Measurements from ENCODE around the gene DACT3. TPM values are rescaled to one million over a fixed set of nuclear protein-coding genes. Genes with fewer than 3 reads are reported as not detected.
A peak's percentile ranks its signal among the peaks of the same experiment; 100 is the strongest.

Gene DACT3
- total RNA-seq, 4 donors from 2014 or later, result 1.7 to 3.2 (median 2.7) TPM

DNA sequence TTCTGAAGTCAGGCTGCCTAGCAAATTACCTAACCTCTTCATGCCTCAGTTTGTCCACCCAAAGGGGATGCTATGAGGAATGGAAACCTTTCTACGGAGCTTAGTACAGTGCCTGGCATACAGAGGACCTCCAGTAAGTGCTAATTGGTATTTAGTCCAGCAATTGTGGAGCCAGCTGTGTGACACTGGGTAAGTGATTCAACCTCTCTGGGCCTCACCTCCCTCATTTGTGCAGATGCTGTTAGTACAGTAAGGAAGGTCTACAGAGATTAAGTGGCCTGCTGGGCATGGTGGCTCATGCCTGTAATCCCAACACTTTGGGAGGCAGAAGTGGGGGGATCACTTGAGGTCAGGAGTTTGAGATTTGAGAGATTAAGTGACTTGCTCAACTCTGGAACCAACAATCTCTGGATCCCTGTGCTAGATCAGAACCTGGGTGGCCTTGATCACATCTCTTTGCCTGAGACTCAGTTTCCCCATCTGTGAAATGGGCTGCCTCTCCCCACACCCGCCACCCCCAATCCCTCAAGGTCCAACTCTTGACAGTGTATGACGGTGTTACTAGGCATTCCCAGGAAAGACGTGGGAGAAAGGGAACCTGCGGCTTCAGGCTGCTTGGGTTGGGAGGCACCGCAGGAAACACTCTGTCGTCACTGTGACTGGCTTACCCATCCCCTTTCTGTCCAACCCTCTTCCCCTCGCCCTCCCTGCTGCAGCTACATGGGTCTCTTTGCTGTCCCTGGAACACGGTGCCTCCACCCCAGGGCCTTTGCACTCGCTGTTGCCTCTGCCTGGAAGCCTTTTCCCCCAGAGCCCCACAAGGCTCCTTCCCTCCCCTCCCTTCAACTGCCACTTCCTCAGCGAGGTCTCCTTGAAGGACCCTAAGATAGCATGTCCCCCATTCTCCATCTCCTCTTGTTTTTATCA is 37.7 kb upstream of the DACT3 start:
- no peaks in the 10 kb centered on the region for H3K9me3 ChIP-seq
- H3K27ac ChIP-seq, result no peak overlapping the region
- WGBS, 2 donors, result 95 to 97% methylated on average over 11 of the region's 11 CpGs
- DNase-seq, result no peak
- no peak for TF ChIP-seq POLR2A (IDR thresholded peaks at IDR 0.05)
- intact Hi-C loops (cut with DNase I), result no loop called here
- H3K4me1 ChIP-seq, result peaks cover 4 to 5% of the 10 kb centered on the region in 2 donors
- peaks cover 90 to 92% of the 10 kb centered on the region in 2 donors for H3K36me3 ChIP-seq
- H3K27me3 ChIP-seq, result no peaks in the 10 kb centered on the region
- H3K4me3 ChIP-seq (replicated peaks in 1 of 3), result no peak overlapping the region

DNA sequence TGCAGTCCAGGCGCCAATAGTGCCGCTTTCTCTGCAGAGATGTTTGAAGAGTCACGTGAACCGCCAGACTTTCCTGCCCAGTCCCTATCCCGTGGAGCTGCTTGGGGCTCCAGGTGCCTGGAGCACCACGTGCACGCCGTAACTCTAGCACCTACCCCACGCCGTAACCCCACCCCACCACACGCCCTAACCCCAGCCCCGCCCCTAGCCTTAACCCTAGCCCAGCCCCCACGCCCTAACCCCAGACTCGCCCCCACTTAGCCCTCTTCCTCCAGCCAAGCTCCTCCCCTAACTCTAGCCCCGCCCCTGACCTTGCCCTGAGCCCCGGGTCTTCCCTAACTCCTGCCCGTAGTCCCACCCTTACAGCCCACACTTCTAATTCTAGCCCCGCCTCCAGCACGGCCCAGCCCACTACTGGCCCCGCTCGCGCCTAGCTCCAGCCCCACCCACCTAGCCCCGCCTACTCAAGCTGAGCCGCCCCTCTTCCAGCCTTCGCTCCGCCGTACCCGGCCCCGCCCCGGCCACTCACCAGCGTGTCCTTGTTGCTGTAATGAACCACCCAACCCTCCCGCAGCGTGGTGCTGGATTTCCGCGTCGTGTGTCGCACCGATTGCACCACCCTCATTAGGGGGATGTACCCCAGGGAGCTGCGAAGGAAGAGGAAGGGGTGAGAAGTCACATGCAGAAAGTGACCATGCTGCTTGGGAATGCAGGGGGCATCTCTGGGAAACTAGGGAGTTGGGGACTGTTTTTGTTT is 36.4 kb upstream of the DACT3 start:
- intact Hi-C loops (cut with DNase I), result no loop called here
- peak; percentile 81 to 88 for DNase-seq
- Histone ChIP-seq H3K27ac (no peak overlapping the region), H3K36me3 (peaks cover 90 to 93% of the 10 kb centered on the region in 2 donors), H3K4me1 (peaks cover 4 to 5% of the 10 kb centered on the region in 2 donors), H3K9me3 (no peaks in the 10 kb centered on the region), H3K27me3 (no peaks in the 10 kb centered on the region), H3K4me3 (replicated peaks in 1 of 3) (no peak overlapping the region)
- no peak for TF ChIP-seq POLR2A (IDR thresholded peaks at IDR 0.05)
- TF ChIP-seq, protein P1, sequence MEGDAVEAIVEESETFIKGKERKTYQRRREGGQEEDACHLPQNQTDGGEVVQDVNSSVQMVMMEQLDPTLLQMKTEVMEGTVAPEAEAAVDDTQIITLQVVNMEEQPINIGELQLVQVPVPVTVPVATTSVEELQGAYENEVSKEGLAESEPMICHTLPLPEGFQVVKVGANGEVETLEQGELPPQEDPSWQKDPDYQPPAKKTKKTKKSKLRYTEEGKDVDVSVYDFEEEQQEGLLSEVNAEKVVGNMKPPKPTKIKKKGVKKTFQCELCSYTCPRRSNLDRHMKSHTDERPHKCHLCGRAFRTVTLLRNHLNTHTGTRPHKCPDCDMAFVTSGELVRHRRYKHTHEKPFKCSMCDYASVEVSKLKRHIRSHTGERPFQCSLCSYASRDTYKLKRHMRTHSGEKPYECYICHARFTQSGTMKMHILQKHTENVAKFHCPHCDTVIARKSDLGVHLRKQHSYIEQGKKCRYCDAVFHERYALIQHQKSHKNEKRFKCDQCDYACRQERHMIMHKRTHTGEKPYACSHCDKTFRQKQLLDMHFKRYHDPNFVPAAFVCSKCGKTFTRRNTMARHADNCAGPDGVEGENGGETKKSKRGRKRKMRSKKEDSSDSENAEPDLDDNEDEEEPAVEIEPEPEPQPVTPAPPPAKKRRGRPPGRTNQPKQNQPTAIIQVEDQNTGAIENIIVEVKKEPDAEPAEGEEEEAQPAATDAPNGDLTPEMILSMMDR (IDR thresholded peaks at IDR 0.05), result no peak
- WGBS, 2 donors, result 33 to 54% methylated on average over 39 of the region's 39 CpGs

DNA sequence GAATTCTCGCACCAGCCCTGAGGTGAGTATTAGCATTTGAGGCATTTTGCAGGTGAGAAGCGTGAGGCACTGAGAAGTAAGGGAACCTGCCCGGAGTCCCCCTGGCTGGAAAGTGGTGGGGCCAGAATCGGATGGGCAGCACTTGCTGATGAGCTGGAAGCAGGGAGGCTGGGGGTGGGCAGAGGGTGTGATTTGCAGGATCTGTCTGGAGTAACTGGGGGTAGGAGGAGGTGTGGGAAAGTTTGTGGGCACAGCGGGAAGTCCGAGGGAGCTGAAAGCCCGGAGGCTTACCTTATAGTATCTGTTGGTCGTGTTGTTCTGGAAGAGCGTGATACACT is 35.9 kb upstream of the DACT3 start:
- TF ChIP-seq, protein P1 (IDR thresholded peaks at IDR 0.05), result no peak
- TF ChIP-seq POLR2A (IDR thresholded peaks at IDR 0.05), result no peak
- H3K9me3 ChIP-seq, result no peaks in the 10 kb centered on the region
- H3K27me3 ChIP-seq, result no peaks in the 10 kb centered on the region
- intact Hi-C loops (cut with DNase I), result no loop called here
- no peak overlapping the region for H3K4me3 ChIP-seq (replicated peaks in 1 of 3)
- H3K27ac ChIP-seq, result no peak overlapping the region
- 86 to 88% methylated on average over 9 of the region's 9 CpGs for WGBS, 2 donors
- peaks cover 4 to 5% of the 10 kb centered on the region in 2 donors for H3K4me1 ChIP-seq
- H3K36me3 ChIP-seq, result peaks cover 92 to 94% of the 10 kb centered on the region in 2 donors
- no peak for DNase-seq

DNA sequence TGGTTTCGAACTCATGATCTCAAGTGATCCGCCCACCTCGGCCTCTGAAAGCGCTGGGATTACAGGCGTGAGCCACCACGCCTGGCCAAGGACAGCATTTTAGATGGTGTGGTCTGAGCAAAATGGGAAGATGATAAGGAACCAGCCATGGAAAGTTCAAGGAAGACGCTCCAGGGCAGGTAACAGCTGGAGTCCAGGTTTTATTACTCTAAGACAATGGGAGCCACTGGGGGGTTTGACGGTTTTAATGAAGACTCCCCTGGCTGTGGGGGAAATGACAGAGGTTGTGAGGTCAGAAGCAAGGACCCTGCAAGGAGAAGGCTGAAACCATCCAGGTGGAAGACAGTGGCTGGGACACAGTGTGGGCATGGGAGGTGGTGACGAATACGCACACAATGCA is 35.1 kb upstream of the DACT3 start:
- TF ChIP-seq POLR2A (IDR thresholded peaks at IDR 0.05), result no peak
- TF ChIP-seq, protein P1 (IDR thresholded peaks at IDR 0.05), result no peak
- intact Hi-C loops (cut with DNase I), result no loop called here
- Histone ChIP-seq H3K9me3 (no peaks in the 10 kb centered on the region), H3K4me3 (replicated peaks in 1 of 3) (no peak overlapping the region), H3K27me3 (no peaks in the 10 kb centered on the region), H3K4me1 (peaks cover 4 to 5% of the 10 kb centered on the region in 2 donors), H3K27ac (no peak overlapping the region), H3K36me3 (peaks cover 92 to 94% of the 10 kb centered on the region in 2 donors)
- WGBS, 2 donors, result 96 to 99% methylated on average over 10 of the region's 10 CpGs
- DNase-seq, result no peak

DNA sequence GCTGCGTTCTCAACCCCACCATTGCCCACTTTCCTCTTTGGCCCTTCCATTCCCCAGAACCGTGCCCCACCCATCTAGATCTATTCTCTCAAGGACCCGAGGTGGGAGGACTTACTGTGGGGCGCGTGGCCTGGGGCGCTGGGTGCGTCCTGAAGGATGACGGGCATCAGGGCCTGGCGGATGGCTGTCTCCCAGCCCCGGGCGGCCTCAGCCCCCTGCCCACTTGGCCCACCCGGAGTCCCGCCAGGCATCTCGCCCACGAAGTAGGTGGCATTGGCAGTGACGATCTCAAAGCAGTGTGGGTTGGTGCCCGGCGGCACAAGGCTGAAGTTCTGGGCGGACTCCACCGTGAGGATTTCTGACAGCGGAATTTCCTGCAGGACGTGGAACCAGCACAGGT is 32.8 kb upstream of the DACT3 start:
- Histone ChIP-seq H3K4me1 (peaks cover 4 to 5% of the 10 kb centered on the region in 2 donors), H3K27ac (no peak overlapping the region), H3K27me3 (no peaks in the 10 kb centered on the region), H3K9me3 (no peaks in the 10 kb centered on the region), H3K36me3 (peaks cover 88 to 92% of the 10 kb centered on the region in 2 donors), H3K4me3 (replicated peaks in 1 of 3) (no peak overlapping the region)
- intact Hi-C loops (cut with DNase I), result no loop called here
- WGBS, 2 donors, result 95% methylated on average over 14 to 18 of the region's 22 CpGs
- no peak for TF ChIP-seq POLR2A (IDR thresholded peaks at IDR 0.05)
- TF ChIP-seq, protein P1 (IDR thresholded peaks at IDR 0.05), result no peak
- DNase-seq, result no peak

All from thyroid gland (tissue), 4 donors.